GM12801 (cell line): ENCODE data around the gene CCL19.

Experiments used
- CTCF ChIP-seq: IDR thresholded peaks from one replicate; pipeline ENCODE4 v1.5.1; 2011; ENCODE audit warnings: control low read depth; ENCODE audit not compliant: insufficient read length; ENCODE audit errors: extremely low read depth

CCL19 gene

GRCh38 chr9:34707130-34707529 is 16.1 kb upstream of the CCL19 start:
- no peak for TF ChIP-seq CTCF

- TF ChIP-seq CTCF: no peak
Observed at GRCh38 chr9:34701769-34702736, 11.0 kb upstream of the CCL19 start.

GRCh38 chr9:34701023-34701768 is 10.1 kb upstream of the CCL19 start:
- no peak for TF ChIP-seq CTCF

GRCh38 chr9:34694811-34695210 is 3.7 kb upstream of the CCL19 start:
- no peak for TF ChIP-seq CTCF

- no peak for TF ChIP-seq CTCF
Observed at GRCh38 chr9:34693560-34693959, 2.5 kb upstream of the CCL19 start.

GRCh38 chr9:34691936-34692315 is 850 bp upstream of the CCL19 start:
- no peak for TF ChIP-seq CTCF

- TF ChIP-seq CTCF: no peak
Observed at GRCh38 chr9:34689512-34689911, 1.6 kb downstream of the CCL19 start.
